ENCODE measurements around the gene STOML2. TPM values are rescaled to one million over a fixed set of nuclear protein-coding genes. Genes with fewer than 3 reads are reported as not detected.

STOML2 gene
- total RNA-seq, 1 experiment from 2014 or later: 214 TPM

DNA sequence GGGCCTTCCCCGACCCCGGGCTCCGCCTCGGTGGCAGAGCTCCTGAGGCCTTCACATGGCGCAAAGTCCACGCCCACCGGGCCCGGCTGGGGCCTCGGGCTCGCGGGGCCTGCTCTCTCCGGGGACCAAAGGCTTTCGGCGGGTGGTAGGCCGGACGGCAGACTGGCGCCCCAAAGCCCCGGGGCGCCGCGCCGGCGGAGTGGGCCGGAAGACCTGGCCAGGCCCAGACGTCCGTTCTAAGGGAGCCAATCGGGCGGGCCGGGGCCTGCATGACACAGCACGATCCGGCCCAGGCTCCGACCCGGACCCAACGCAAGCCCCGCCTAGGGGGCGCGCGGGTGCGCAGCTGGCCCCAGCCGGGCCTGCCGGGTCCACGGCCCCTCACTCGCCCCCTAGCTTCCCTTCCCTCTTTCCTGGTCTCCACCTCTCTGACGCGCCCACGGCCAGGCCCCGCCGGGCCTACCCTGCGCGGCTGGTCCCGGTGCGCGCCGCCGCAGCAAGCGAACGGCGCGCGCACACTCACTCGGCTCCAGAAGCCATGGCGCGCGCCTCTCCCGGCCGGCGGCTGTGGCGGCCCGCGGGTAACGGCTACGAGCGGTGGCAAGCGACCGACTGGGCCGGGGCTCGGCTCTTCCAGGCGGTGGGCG lies 31.0 kb downstream of the STOML2 start (continued):
- TF ChIP-seq, protein P1, sequence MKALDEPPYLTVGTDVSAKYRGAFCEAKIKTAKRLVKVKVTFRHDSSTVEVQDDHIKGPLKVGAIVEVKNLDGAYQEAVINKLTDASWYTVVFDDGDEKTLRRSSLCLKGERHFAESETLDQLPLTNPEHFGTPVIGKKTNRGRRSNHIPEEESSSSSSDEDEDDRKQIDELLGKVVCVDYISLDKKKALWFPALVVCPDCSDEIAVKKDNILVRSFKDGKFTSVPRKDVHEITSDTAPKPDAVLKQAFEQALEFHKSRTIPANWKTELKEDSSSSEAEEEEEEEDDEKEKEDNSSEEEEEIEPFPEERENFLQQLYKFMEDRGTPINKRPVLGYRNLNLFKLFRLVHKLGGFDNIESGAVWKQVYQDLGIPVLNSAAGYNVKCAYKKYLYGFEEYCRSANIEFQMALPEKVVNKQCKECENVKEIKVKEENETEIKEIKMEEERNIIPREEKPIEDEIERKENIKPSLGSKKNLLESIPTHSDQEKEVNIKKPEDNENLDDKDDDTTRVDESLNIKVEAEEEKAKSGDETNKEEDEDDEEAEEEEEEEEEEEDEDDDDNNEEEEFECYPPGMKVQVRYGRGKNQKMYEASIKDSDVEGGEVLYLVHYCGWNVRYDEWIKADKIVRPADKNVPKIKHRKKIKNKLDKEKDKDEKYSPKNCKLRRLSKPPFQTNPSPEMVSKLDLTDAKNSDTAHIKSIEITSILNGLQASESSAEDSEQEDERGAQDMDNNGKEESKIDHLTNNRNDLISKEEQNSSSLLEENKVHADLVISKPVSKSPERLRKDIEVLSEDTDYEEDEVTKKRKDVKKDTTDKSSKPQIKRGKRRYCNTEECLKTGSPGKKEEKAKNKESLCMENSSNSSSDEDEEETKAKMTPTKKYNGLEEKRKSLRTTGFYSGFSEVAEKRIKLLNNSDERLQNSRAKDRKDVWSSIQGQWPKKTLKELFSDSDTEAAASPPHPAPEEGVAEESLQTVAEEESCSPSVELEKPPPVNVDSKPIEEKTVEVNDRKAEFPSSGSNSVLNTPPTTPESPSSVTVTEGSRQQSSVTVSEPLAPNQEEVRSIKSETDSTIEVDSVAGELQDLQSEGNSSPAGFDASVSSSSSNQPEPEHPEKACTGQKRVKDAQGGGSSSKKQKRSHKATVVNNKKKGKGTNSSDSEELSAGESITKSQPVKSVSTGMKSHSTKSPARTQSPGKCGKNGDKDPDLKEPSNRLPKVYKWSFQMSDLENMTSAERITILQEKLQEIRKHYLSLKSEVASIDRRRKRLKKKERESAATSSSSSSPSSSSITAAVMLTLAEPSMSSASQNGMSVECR (CRISPR knock-in tag; IDR thresholded peaks at IDR 0.05; ENCODE audit: borderline replicate concordance): peak; percentile 79; the same call in 1 of the 2 replicates
- peak; percentile 16; the same call in 1 of the 2 replicates for TF ChIP-seq SP1 (CRISPR knock-in tag; conservative IDR thresholded peaks at IDR 0.05)
- peak; percentile 67; the same call in 1 of the 2 replicates for TF ChIP-seq ZNF138 (CRISPR knock-in tag; conservative IDR thresholded peaks at IDR 0.05)
- 0 out of 2 replicates have a peak, but pooled peaks have one; percentile 45 for TF ChIP-seq ELF4 (CRISPR knock-in tag; IDR thresholded peaks at IDR 0.05; ENCODE audit: low read depth)
- TF ChIP-seq ZNF396 (CRISPR knock-in tag; IDR thresholded peaks at IDR 0.05; ENCODE audit: borderline replicate concordance): no peak
- no peak for TF ChIP-seq SMAD4 (CRISPR knock-in tag; IDR thresholded peaks at IDR 0.05)
- TF ChIP-seq, protein P2, sequence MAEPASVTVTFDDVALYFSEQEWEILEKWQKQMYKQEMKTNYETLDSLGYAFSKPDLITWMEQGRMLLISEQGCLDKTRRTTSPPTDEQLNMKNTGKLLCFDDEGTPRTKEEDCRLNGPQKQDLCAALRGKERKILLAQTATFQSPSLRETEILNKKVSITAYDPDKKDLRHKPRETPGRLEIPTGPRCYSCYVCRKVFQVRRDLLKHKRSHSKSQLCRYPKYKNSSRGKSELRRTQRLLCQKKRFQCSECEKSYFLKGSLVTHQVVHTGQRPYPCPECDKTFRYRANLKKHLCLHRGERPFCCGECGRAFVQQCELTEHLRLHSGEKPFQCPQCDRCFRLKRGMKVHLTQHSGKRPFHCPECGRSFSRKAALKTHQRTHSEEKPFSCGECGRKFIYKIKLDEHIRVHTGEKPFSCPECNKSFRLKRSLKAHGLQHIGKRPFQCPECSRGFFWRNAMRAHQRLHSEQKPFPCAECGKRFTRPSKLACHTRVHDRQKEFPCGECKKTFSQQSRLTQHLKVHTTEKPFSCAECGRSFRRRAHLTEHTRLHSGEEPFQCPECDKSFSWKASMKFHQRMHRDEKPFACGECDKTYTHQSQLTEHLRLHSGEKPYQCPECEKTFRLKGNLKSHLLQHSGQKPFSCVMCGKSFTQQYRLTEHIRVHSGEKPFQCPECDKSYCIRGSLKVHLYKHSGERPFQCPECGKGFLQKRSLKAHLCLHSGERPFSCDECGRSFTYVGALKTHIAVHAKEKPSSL (CRISPR knock-in tag; conservative IDR thresholded peaks at IDR 0.05): no peak
- TF ChIP-seq RELA (CRISPR knock-in tag; IDR thresholded peaks at IDR 0.05; ENCODE audit: borderline replicate concordance): peak; percentile 87; the same call in 1 of the 2 replicates
- TF ChIP-seq, protein P3, sequence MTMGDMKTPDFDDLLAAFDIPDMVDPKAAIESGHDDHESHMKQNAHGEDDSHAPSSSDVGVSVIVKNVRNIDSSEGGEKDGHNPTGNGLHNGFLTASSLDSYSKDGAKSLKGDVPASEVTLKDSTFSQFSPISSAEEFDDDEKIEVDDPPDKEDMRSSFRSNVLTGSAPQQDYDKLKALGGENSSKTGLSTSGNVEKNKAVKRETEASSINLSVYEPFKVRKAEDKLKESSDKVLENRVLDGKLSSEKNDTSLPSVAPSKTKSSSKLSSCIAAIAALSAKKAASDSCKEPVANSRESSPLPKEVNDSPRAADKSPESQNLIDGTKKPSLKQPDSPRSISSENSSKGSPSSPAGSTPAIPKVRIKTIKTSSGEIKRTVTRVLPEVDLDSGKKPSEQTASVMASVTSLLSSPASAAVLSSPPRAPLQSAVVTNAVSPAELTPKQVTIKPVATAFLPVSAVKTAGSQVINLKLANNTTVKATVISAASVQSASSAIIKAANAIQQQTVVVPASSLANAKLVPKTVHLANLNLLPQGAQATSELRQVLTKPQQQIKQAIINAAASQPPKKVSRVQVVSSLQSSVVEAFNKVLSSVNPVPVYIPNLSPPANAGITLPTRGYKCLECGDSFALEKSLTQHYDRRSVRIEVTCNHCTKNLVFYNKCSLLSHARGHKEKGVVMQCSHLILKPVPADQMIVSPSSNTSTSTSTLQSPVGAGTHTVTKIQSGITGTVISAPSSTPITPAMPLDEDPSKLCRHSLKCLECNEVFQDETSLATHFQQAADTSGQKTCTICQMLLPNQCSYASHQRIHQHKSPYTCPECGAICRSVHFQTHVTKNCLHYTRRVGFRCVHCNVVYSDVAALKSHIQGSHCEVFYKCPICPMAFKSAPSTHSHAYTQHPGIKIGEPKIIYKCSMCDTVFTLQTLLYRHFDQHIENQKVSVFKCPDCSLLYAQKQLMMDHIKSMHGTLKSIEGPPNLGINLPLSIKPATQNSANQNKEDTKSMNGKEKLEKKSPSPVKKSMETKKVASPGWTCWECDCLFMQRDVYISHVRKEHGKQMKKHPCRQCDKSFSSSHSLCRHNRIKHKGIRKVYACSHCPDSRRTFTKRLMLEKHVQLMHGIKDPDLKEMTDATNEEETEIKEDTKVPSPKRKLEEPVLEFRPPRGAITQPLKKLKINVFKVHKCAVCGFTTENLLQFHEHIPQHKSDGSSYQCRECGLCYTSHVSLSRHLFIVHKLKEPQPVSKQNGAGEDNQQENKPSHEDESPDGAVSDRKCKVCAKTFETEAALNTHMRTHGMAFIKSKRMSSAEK (CRISPR knock-in tag; IDR thresholded peaks at IDR 0.05; ENCODE audit: borderline replicate concordance): no peak
- TF ChIP-seq, protein P4, sequence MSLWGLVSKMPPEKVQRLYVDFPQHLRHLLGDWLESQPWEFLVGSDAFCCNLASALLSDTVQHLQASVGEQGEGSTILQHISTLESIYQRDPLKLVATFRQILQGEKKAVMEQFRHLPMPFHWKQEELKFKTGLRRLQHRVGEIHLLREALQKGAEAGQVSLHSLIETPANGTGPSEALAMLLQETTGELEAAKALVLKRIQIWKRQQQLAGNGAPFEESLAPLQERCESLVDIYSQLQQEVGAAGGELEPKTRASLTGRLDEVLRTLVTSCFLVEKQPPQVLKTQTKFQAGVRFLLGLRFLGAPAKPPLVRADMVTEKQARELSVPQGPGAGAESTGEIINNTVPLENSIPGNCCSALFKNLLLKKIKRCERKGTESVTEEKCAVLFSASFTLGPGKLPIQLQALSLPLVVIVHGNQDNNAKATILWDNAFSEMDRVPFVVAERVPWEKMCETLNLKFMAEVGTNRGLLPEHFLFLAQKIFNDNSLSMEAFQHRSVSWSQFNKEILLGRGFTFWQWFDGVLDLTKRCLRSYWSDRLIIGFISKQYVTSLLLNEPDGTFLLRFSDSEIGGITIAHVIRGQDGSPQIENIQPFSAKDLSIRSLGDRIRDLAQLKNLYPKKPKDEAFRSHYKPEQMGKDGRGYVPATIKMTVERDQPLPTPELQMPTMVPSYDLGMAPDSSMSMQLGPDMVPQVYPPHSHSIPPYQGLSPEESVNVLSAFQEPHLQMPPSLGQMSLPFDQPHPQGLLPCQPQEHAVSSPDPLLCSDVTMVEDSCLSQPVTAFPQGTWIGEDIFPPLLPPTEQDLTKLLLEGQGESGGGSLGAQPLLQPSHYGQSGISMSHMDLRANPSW (CRISPR knock-in tag; conservative IDR thresholded peaks at IDR 0.05; ENCODE audit: low read depth): no peak
- no peak; the same call in 1 of the 2 replicates for TF ChIP-seq ETV6 (CRISPR knock-in tag; IDR thresholded peaks at IDR 0.05)
- TF ChIP-seq, protein P5, sequence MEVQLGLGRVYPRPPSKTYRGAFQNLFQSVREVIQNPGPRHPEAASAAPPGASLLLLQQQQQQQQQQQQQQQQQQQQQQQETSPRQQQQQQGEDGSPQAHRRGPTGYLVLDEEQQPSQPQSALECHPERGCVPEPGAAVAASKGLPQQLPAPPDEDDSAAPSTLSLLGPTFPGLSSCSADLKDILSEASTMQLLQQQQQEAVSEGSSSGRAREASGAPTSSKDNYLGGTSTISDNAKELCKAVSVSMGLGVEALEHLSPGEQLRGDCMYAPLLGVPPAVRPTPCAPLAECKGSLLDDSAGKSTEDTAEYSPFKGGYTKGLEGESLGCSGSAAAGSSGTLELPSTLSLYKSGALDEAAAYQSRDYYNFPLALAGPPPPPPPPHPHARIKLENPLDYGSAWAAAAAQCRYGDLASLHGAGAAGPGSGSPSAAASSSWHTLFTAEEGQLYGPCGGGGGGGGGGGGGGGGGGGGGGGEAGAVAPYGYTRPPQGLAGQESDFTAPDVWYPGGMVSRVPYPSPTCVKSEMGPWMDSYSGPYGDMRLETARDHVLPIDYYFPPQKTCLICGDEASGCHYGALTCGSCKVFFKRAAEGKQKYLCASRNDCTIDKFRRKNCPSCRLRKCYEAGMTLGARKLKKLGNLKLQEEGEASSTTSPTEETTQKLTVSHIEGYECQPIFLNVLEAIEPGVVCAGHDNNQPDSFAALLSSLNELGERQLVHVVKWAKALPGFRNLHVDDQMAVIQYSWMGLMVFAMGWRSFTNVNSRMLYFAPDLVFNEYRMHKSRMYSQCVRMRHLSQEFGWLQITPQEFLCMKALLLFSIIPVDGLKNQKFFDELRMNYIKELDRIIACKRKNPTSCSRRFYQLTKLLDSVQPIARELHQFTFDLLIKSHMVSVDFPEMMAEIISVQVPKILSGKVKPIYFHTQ (CRISPR knock-in tag; IDR thresholded peaks at IDR 0.05): no peak
- TF ChIP-seq GTF2I (CRISPR knock-in tag; conservative IDR thresholded peaks at IDR 0.05): no peak
- TF ChIP-seq, protein P6, sequence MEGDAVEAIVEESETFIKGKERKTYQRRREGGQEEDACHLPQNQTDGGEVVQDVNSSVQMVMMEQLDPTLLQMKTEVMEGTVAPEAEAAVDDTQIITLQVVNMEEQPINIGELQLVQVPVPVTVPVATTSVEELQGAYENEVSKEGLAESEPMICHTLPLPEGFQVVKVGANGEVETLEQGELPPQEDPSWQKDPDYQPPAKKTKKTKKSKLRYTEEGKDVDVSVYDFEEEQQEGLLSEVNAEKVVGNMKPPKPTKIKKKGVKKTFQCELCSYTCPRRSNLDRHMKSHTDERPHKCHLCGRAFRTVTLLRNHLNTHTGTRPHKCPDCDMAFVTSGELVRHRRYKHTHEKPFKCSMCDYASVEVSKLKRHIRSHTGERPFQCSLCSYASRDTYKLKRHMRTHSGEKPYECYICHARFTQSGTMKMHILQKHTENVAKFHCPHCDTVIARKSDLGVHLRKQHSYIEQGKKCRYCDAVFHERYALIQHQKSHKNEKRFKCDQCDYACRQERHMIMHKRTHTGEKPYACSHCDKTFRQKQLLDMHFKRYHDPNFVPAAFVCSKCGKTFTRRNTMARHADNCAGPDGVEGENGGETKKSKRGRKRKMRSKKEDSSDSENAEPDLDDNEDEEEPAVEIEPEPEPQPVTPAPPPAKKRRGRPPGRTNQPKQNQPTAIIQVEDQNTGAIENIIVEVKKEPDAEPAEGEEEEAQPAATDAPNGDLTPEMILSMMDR (IDR thresholded peaks at IDR 0.05): no peak
- no peak for TF ChIP-seq MYBL2 (CRISPR knock-in tag; IDR thresholded peaks at IDR 0.05)
- peak; percentile 88; the same call in 1 of the 2 replicates for TF ChIP-seq ZBTB21 (CRISPR knock-in tag; IDR thresholded peaks at IDR 0.05; ENCODE audit: borderline replicate concordance)
- TF ChIP-seq ZNF219 (CRISPR knock-in tag; IDR thresholded peaks at IDR 0.05; ENCODE audit: borderline replicate concordance): peak; percentile 55; the same call in 1 of the 2 replicates
- no peak for TF ChIP-seq RORB (CRISPR knock-in tag; IDR thresholded peaks at IDR 0.05)

Measured in WTC11 (cell line).